AG08395 (cell line): ENCODE results near the gene KIF2A.
"Not testable (repeated sequence)": the region's sequence is repeated elsewhere in the genome, so short reads cannot be mapped to it uniquely, and the experiment has no call there.

Source experiments
- DNase-seq: peaks from one replicate; pipeline ENCODE4 v3.0.0; 2012; ENCODE audit warnings: mixed read lengths, low spot score

The KIF2A gene

GRCh38 chr5:62291829-62292228 lies 14.2 kb upstream of the KIF2A start:
- not testable (repeated sequence) for DNase-seq

- DNase-seq: no peak
Measured at GRCh38 chr5:62296998-62297397, 9.0 kb upstream of the KIF2A start.

- DNase-seq: no peak
Measured at GRCh38 chr5:62298118-62298517, 7.9 kb upstream of the KIF2A start.

- DNase-seq: no peak
Measured at GRCh38 chr5:62299101-62299500, 6.9 kb upstream of the KIF2A start.

- DNase-seq: no peak
Measured at GRCh38 chr5:62299600-62299999, 6.4 kb upstream of the KIF2A start.

GRCh38 chr5:62305358-62305714 lies 670 bp upstream of the KIF2A start:
- DNase-seq: no peak

GRCh38 chr5:62306323-62306895 lies 403 bp downstream of the KIF2A start:
- no peak for DNase-seq

GRCh38 chr5:62306896-62307689 lies 1.1 kb downstream of the KIF2A start:
- peak; percentile 33 for DNase-seq

GRCh38 chr5:62308439-62308838 lies 2.4 kb downstream of the KIF2A start:
- no peak for DNase-seq

- DNase-seq: no peak
Measured at GRCh38 chr5:62309107-62309506, 3.1 kb downstream of the KIF2A start.

- no peak for DNase-seq
Measured at GRCh38 chr5:62310426-62311143, 4.6 kb downstream of the KIF2A start.

- peak; percentile 11 for DNase-seq
Measured at GRCh38 chr5:62312036-62312435, 6.0 kb downstream of the KIF2A start.

GRCh38 chr5:62312674-62313073 lies 6.7 kb downstream of the KIF2A start:
- no peak for DNase-seq

GRCh38 chr5:62314213-62314830 lies 8.3 kb downstream of the KIF2A start:
- no peak for DNase-seq

- no peak for DNase-seq
Measured at GRCh38 chr5:62315376-62316175, 9.6 kb downstream of the KIF2A start.

- DNase-seq: no peak
Measured at GRCh38 chr5:62316176-62316502, 10.1 kb downstream of the KIF2A start.

- DNase-seq: no peak
Measured at GRCh38 chr5:62317810-62318209, 11.8 kb downstream of the KIF2A start.

- no peak for DNase-seq
Measured at GRCh38 chr5:62322484-62322883, 16.5 kb downstream of the KIF2A start.

GRCh38 chr5:62326302-62326701 lies 20.3 kb downstream of the KIF2A start:
- no peak for DNase-seq

GRCh38 chr5:62326702-62327101 lies 20.7 kb downstream of the KIF2A start:
- no peak for DNase-seq

- no peak for DNase-seq
Measured at GRCh38 chr5:62327138-62328053, 21.4 kb downstream of the KIF2A start.
